HL-60/S4 (cell line): Measurements from ENCODE around the gene MUC4.

ENCODE experiments used
- in situ Hi-C: fragments of 300-500 bp; cut with MboI; formaldehyde crosslinking; loops from 2 replicates; pipeline ENCODE4 v1.14.3; 2022; ENCODE audit warnings: low sequenced_read_pairs

Gene MUC4

GRCh38 chr3:195708626-195709481 is 102.9 kb downstream of the MUC4 start:
- in situ Hi-C loops: loop anchor here (25.0 kb wide), 1 partner anchor 303 kb away; no protein-coding TSS in a partner anchor

GRCh38 chr3:195708061-195708460 is 103.7 kb downstream of the MUC4 start:
- in situ Hi-C loops: loop anchor here (25.0 kb wide), 1 partner anchor 304 kb away; no protein-coding TSS in a partner anchor

GRCh38 chr3:195705081-195705991 is 106.4 kb downstream of the MUC4 start:
- in situ Hi-C loops: loop anchor here (25.0 kb wide), 1 partner anchor 307 kb away; no protein-coding TSS in a partner anchor

- in situ Hi-C loops: loop anchor here (25.0 kb wide), 1 partner anchor 308 kb away; no protein-coding TSS in a partner anchor
Measured at GRCh38 chr3:195704433-195704999, 107.2 kb downstream of the MUC4 start.

DNA sequence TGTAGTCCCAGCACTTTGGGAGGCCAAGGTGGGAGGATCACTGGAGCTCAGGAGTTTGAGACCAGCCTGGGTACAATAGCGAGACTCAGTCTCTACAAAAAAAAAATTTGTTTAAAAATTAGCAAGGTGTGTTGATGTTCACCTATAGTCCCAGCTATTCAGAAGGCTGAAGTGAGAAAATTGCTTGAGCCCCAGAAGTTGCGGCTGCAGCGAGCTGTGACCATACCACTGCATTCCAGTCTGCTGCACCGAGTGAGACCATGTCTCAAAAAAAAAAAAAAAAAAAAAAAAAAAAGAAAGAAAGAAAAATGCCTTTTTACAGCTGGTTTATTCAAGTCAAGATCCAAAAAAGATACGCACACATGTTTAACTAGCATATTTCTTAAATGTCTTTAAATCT is 108.0 kb downstream of the MUC4 start:
- in situ Hi-C loops: loop anchor here (25.0 kb wide), 1 partner anchor 309 kb away; no protein-coding TSS in a partner anchor

DNA sequence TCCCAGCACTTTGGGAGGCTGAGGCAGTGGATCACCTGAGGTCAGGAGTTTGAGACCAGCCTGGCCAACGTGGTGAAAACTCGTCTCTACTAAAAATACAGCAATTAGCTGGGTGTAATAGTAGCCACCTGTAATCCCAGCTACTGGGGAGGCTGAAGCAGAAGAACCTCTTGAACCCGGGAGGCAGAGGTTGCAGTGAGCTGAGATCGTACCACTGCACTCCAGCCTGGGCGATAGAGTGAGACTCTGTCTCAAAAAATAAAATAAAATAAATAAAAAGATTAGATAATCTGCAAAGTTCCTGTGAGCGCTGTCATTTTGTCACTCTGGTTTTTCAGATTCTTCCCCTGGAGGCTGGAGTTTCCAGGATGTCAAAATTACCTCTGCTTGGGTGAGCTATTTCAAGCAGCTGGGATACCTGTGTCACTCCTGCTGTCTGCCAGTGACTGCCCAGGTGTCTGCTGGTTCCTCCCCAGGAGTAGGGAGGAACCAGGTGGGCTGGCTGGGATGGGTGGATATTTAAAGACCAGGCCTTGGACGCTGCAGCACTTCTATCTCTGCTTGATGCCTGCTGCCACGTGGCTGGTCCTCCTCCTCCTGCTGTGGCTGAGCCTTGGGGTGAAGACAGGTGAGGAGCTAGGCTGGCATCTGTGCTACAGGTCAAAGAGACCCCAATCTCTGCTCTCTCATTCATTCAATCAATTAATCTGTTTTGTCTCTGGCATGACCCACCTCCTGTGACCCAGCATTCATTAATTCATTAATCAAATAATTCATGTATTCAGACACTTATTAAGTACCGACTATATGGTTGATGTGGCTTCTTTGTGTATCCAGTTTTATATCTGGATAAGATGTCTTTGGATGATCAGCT is 110.5 kb downstream of the MUC4 start:
- in situ Hi-C loops: loop anchor here (25.0 kb wide), 1 partner anchor 311 kb away; no protein-coding TSS in a partner anchor

GRCh38 chr3:195700319-195700718 is 111.4 kb downstream of the MUC4 start:
- in situ Hi-C loops: loop anchor here (25.0 kb wide), 1 partner anchor 312 kb away; no protein-coding TSS in a partner anchor

GRCh38 chr3:195699860-195700259 is 111.9 kb downstream of the MUC4 start:
- in situ Hi-C loops: loop anchor here (25.0 kb wide), 1 partner anchor 312 kb away; no protein-coding TSS in a partner anchor

DNA sequence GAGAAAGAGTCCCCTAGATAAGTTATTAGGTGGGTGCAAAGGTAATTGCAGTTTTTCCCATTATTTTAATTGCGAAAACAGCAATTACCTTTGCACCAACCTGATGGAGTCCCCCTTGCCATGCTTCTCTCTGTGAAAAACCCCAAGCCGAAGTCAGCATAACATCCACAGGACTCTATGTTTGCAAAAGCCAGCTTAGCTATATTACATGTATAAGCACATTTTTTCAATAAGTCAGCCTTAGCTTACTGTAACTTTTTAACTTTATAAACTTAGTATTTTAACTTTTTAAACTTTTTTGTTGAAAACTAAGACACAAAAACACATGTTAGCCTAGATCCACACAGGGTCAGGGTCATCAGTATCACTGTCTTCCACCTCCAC is 112.3 kb downstream of the MUC4 start:
- in situ Hi-C loops: no loop called here

DNA sequence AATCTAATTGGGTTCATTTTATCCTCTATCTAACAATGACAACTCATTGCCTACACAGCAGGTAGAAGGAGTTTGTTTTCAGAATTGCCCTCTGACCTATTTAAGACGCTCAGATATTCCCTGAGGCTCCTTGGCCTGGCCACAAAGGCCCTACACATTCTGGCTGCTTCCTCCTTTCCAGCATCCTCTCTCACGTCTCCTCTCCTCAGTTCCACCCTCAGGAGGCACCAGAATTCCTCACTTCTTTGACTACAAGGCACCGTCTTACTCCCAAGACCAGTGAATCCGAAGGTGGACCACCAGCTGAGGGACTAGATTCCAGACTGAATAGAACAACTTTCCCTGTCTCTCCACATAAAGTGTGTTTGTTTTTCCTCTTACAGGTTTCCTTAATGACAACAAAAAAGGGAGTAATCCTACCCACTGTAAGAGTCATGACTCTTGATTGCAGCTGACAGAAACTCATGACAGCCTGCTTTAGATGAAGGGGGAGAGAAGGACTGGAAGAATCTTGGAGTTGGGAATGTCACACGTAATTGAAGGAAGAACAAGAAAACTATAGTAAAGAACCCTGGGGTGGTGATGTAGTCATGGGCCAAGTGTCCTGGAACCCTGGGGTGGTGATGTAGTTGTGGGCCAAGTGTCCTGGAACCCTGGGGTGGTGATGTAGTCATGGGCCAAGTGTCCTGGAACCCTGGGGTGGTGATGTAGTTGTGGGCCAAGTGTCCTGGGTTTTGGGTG is 112.9 kb downstream of the MUC4 start:
- in situ Hi-C loops: no loop called here

DNA sequence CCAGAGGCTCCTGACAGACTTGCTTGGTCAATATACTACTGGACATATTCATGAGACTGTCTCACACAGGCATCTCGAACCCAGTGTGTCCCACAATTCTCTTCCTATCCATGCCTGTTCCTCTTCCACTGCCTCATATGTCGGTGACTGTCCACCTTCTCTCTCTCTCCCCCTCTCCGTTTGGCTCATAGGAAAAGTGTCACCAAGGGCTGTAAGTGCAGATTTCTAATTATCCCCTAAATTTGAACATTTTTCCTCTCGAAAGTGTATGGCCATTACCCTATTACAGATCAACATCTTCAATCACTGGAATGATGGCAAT is 113.4 kb downstream of the MUC4 start:
- in situ Hi-C loops: no loop called here

- in situ Hi-C loops: no loop called here
Measured at GRCh38 chr3:195697582-195698324, 114.0 kb downstream of the MUC4 start.
